ENCODE results near the gene HS1BP3. TPM values are rescaled to one million over a fixed set of nuclear protein-coding genes. Genes with fewer than 3 reads are reported as not detected.

Gene HS1BP3
- total RNA-seq, 2 experiments from 2014 or later, result 8.8 to 10.1 TPM

GRCh38 chr2:20597860-20598183 is 53.1 kb downstream of the HS1BP3 start:
- no peaks in the 10 kb centered on the region for H3K9me3 ChIP-seq (ENCODE audit: control insufficient read depth in 1 of 2, insufficient read depth in 1 of 2, low read length in 2 of 2)
- ChIA-PET CTCF (no interaction called here), POLR2A (no interaction called here)
- H3K4me1 Mint-ChIP-seq (ENCODE audit: low read depth), result no peaks in the 10 kb centered on the region
- intact Hi-C loops (cut with DNase I, micrococcal nuclease), result no loop called here
- no peaks in the 10 kb centered on the region for H3K9me3 Mint-ChIP-seq
- H3K36me3 ChIP-seq (ENCODE audit: insufficient read depth, low read length), result no peaks in the 10 kb centered on the region
- H3K27me3 ChIP-seq (ENCODE audit: control insufficient read depth in 1 of 2, insufficient read depth in 2 of 2, low read length in 2 of 2), result no peaks in the 10 kb centered on the region
- TF ChIP-seq CTCF (IDR thresholded peaks at IDR 0.05), result no peak
- H3K36me3 Mint-ChIP-seq (ENCODE audit: low read depth), result no peaks in the 10 kb centered on the region
- no peaks in the 10 kb centered on the region for H3K27me3 Mint-ChIP-seq
- no peak overlapping the region for H3K4me3 Mint-ChIP-seq
- peaks cover 11% of the 10 kb centered on the region for H3K4me1 ChIP-seq (ENCODE audit: insufficient read depth, low read length)
- no peak for ATAC-seq (ENCODE audit: poor library complexity)
- no peak overlapping the region for H3K27ac ChIP-seq (ENCODE audit: low read depth in 1 of 2, low read length in 2 of 2)
- no peak for DNase-seq
- no peak overlapping the region for H3K27ac Mint-ChIP-seq
- H3K4me3 ChIP-seq (ENCODE audit: low read length), result no peak overlapping the region

GRCh38 chr2:20596973-20597859 is 53.7 kb downstream of the HS1BP3 start:
- Histone ChIP-seq H3K27ac (ENCODE audit: low read depth in 1 of 2, low read length in 2 of 2) (no peak overlapping the region), H3K9me3 (ENCODE audit: control insufficient read depth in 1 of 2, insufficient read depth in 1 of 2, low read length in 2 of 2) (no peaks in the 10 kb centered on the region), H3K36me3 (ENCODE audit: insufficient read depth, low read length) (no peaks in the 10 kb centered on the region), H3K4me3 (ENCODE audit: low read length) (no peak overlapping the region), H3K4me1 (ENCODE audit: insufficient read depth, low read length) (peaks cover 11% of the 10 kb centered on the region), H3K27me3 (ENCODE audit: control insufficient read depth in 1 of 2, insufficient read depth in 2 of 2, low read length in 2 of 2) (no peaks in the 10 kb centered on the region)
- DNase-seq, result peak in 1 of 14 experiments; percentile 7
- ChIA-PET CTCF (no interaction called here), POLR2A (no interaction called here)
- Mint-ChIP-seq H3K4me3 (no peak overlapping the region), H3K9me3 (no peaks in the 10 kb centered on the region), H3K27ac (no peak overlapping the region), H3K27me3 (no peaks in the 10 kb centered on the region), H3K4me1 (ENCODE audit: low read depth) (no peaks in the 10 kb centered on the region), H3K36me3 (ENCODE audit: low read depth) (no peaks in the 10 kb centered on the region)
- no peak for TF ChIP-seq CTCF (IDR thresholded peaks at IDR 0.05)
- ATAC-seq (ENCODE audit: poor library complexity), result no peak
- intact Hi-C loops (cut with DNase I, micrococcal nuclease), result no loop called here

- CTCF ChIA-PET, result interaction anchor here (1.1 kb wide), 1 partner anchor 185 kb away, joined by 3 read pairs; no protein-coding TSS in a partner anchor
- Mint-ChIP-seq H3K9me3 (no peaks in the 10 kb centered on the region), H3K36me3 (ENCODE audit: low read depth) (no peaks in the 10 kb centered on the region), H3K27me3 (no peaks in the 10 kb centered on the region), H3K27ac (no peak overlapping the region), H3K4me3 (no peak overlapping the region), H3K4me1 (ENCODE audit: low read depth) (no peaks in the 10 kb centered on the region)
- H3K36me3 ChIP-seq (ENCODE audit: insufficient read depth, low read length), result no peaks in the 10 kb centered on the region
- no peaks in the 10 kb centered on the region for H3K9me3 ChIP-seq (ENCODE audit: control insufficient read depth in 1 of 2, insufficient read depth in 1 of 2, low read length in 2 of 2)
- H3K27me3 ChIP-seq (ENCODE audit: control insufficient read depth in 1 of 2, insufficient read depth in 2 of 2, low read length in 2 of 2), result no peaks in the 10 kb centered on the region
- intact Hi-C loops (cut with DNase I, micrococcal nuclease), result no loop called here
- H3K4me1 ChIP-seq (ENCODE audit: insufficient read depth, low read length), result peaks cover 11% of the 10 kb centered on the region
- no peak for TF ChIP-seq CTCF (IDR thresholded peaks at IDR 0.05)
- ATAC-seq (ENCODE audit: poor library complexity) (no peak), DNase-seq (peak in 1 of 14 experiments; percentile 5)
- H3K27ac ChIP-seq (ENCODE audit: low read depth in 1 of 2, low read length in 2 of 2), result no peak overlapping the region
- H3K4me3 ChIP-seq (ENCODE audit: low read length), result no peak overlapping the region
- POLR2A ChIA-PET, result no interaction called here
These were observed 54.5 kb downstream of the HS1BP3 start for GRCh38 chr2:20596193-20596972.

All from CD4-positive, alpha-beta T cell (primary cell).